ENCODE measurements around the gene TAS2R50. TPM values are rescaled to one million over a fixed set of nuclear protein-coding genes. Genes with fewer than 3 reads are reported as not detected.

Gene TAS2R50
- total and polyA plus RNA-seq, 10 of the 15 experiments (the other 5 are each of a cell fraction or from before 2014, with no cell fraction given): 0.33 to 3.2 (median 1.6) TPM; not detected in 5

- ChIA-PET POLR2A (no interaction called here), SMC1A (ENCODE audit: uncharacterized antibody, unreplicated experiment) (interaction anchor here (1.1 kb wide), 1 partner anchor 9 kb away, joined by 3 read pairs; no protein-coding TSS in a partner anchor), CTCF (interaction anchor here (1.3 kb wide), 1 partner anchor 11 kb away, joined by 5 read pairs; no protein-coding TSS in a partner anchor), RAD21 (ENCODE audit: unreplicated experiment) (no interaction called here)
- Histone ChIP-seq H3K4me1 (ENCODE audit: control insufficient read depth, insufficient read depth, low read length) (no peaks in the 10 kb centered on the region), H4K20me1 (ENCODE audit: control insufficient read depth, insufficient read depth) (no peaks in the 10 kb centered on the region), H3K27me3 (replicated peaks in 1 of 2; ENCODE audit: control insufficient read depth in 2 of 2, insufficient read depth in 2 of 2, low read length in 1 of 2) (no peaks in the 10 kb centered on the region), H3K4me2 (ENCODE audit: control insufficient read depth, insufficient read depth) (no peak within 1 kb of the TSS), H3K36me3 (ENCODE audit: control insufficient read depth in 2 of 2, insufficient read depth in 2 of 2, low read length in 1 of 2) (no peaks in the 10 kb centered on the region; a peak in 1 of 4 replicates), H3K79me2 (ENCODE audit: control insufficient read depth, insufficient read depth, low read length) (no peaks in the 10 kb centered on the region), H3K27ac (ENCODE audit: control insufficient read depth, insufficient read depth) (no peak within 1 kb of the TSS), H3K9ac (ENCODE audit: control insufficient read depth, insufficient read depth, low read length) (no peak within 1 kb of the TSS), H3K9me3 (replicated peaks; ENCODE audit: control insufficient read depth, insufficient read depth, low read length) (no peaks in the 10 kb centered on the region; the same call in 1 of the 3 replicates), H3K4me3 (no peak within 1 kb of the TSS), H2AFZ (ENCODE audit: control insufficient read depth, low read depth, low read length) (no peak within 1 kb of the TSS)
- FAIRE-seq: no peak
- no peak for TF ChIP-seq IKZF2 (IDR thresholded peaks at IDR 0.05)
- no peak for ATAC-seq
- BruUV-seq (replicated peaks): no TSS peak
- in situ Hi-C loops (cut with MboI) (no loop called here), intact Hi-C loops (cut with micrococcal nuclease; ENCODE audit: unreplicated experiment) (no loop called here)
- no peak for DNase-seq (ENCODE audit: low read depth, low spot score)
Measured at GRCh38 chr12:10998204-10998603, 11.5 kb upstream of the TAS2R50 start, which contains the start of gene TAS2R20. Gene TAS2R20, minus strand, starts transcription at chr12:10998304. Its CDS starts 429 bp downstream, at chr12:10997875.

- H3K9ac ChIP-seq (ENCODE audit: control insufficient read depth, insufficient read depth, low read length): no peak overlapping the region
- DNase-seq (ENCODE audit: low read depth, low spot score): no peak
- FAIRE-seq: no peak
- no peak for TF ChIP-seq SMARCA5 (IDR thresholded peaks at IDR 0.05)
- no peak for TF ChIP-seq ZNF274 (IDR thresholded peaks at IDR 0.05; ENCODE audit: insufficient read depth, insufficient read length)
- TF ChIP-seq SMC3 (IDR thresholded peaks at IDR 0.05; ENCODE audit: borderline replicate concordance, low read length): no peak
- TF ChIP-seq ZBTB4 (CRISPR knock-in tag; IDR thresholded peaks at IDR 0.05): no peak
- no peak for TF ChIP-seq ESRRA (IDR thresholded peaks at IDR 0.05; ENCODE audit: low read length)
- no peak for TF ChIP-seq SMAD5 (IDR thresholded peaks at IDR 0.05; ENCODE audit: low read depth)
- TF ChIP-seq SRF (IDR thresholded peaks at IDR 0.05; ENCODE audit: low read depth in 2 of 2, low read length in 2 of 2): no peak
- TF ChIP-seq RUNX3 (IDR thresholded peaks at IDR 0.05; ENCODE audit: low read length): no peak
- no peak for TF ChIP-seq TAF1 (IDR thresholded peaks at IDR 0.05; ENCODE audit: borderline replicate concordance, low read depth, low read length)
- no peak for TF ChIP-seq POLR2AphosphoS2 (IDR thresholded peaks at IDR 0.05; ENCODE audit: low read depth, low read length)
- TF ChIP-seq FOXK2 (IDR thresholded peaks at IDR 0.05): no peak
- TF ChIP-seq SUPT20H (IDR thresholded peaks at IDR 0.05; ENCODE audit: borderline replicate concordance, control insufficient read depth, low read depth, low read length): no peak
- no peak for TF ChIP-seq BRCA1 (IDR thresholded peaks at IDR 0.05; ENCODE audit: low read depth, low read length)
- TF ChIP-seq ZNF384 (IDR thresholded peaks at IDR 0.05; ENCODE audit: borderline replicate concordance, low read depth, low read length): no peak
- no peak for TF ChIP-seq MYC (IDR thresholded peaks at IDR 0.05; ENCODE audit: insufficient read depth, insufficient read length, insufficient replicate concordance, low read length, severe bottlenecking)
Measured at GRCh38 chr12:10994307-10994706, 7.6 kb upstream of the TAS2R50 start.

More at GRCh38 chr12:10994307-10994706, 7.6 kb upstream of the TAS2R50 start:
- ChIA-PET CTCF (no interaction called here), SMC1A (ENCODE audit: uncharacterized antibody, unreplicated experiment) (no interaction called here), POLR2A (no interaction called here), RAD21 (ENCODE audit: unreplicated experiment) (no interaction called here)
- intact Hi-C loops (cut with micrococcal nuclease; ENCODE audit: unreplicated experiment): no loop called here
- no TSS peak for BruUV-seq (replicated peaks)
- Histone ChIP-seq H3K27ac (ENCODE audit: control insufficient read depth, insufficient read depth) (no peak overlapping the region), H3K4me2 (ENCODE audit: control insufficient read depth, insufficient read depth) (no peak overlapping the region), H3K79me2 (ENCODE audit: control insufficient read depth, insufficient read depth, low read length) (no peaks in the 10 kb centered on the region), H3K4me1 (ENCODE audit: control insufficient read depth, insufficient read depth, low read length) (no peaks in the 10 kb centered on the region), H3K27me3 (replicated peaks in 1 of 2; ENCODE audit: control insufficient read depth in 2 of 2, insufficient read depth in 2 of 2, low read length in 1 of 2) (no peaks in the 10 kb centered on the region), H2AFZ (ENCODE audit: control insufficient read depth, low read depth, low read length) (no peak overlapping the region), H3K36me3 (ENCODE audit: control insufficient read depth in 2 of 2, insufficient read depth in 2 of 2, low read length in 1 of 2) (no peaks in the 10 kb centered on the region; a peak in 1 of 4 replicates), H3K9me3 (replicated peaks; ENCODE audit: control insufficient read depth, insufficient read depth, low read length) (no peaks in the 10 kb centered on the region), H3K4me3 (no peak overlapping the region), H4K20me1 (ENCODE audit: control insufficient read depth, insufficient read depth) (no peaks in the 10 kb centered on the region)
- WGBS (ENCODE audit: insufficient coverage, insufficient replicate concordance, low lambda C conversion rate, missing lambda C conversion rate): 87% methylated on average over 3 of the region's 3 CpGs
- no peak for ATAC-seq
- in situ Hi-C loops (cut with MboI): no loop called here

Data from GM12878 (cell line).